Osteoblast (primary cell): ENCODE results near the gene B4GALT5. TPM values are rescaled to one million over a fixed set of nuclear protein-coding genes. Genes with fewer than 3 reads are reported as not detected.

Experiments
- DNase-seq: peaks from one replicate; pipeline ENCODE4 v3.0.0; 2011; ENCODE audit warnings: low spot score, mixed read lengths; ENCODE audit not compliant: insufficient read length; ENCODE audit errors: missing footprints
- H2AFZ ChIP-seq: 2 replicates; pipeline ENCODE4 v1.6.0; 2011; ENCODE audit warnings: mild to moderate bottlenecking, low read length
- H3K27ac ChIP-seq: 2 replicates; pipeline ENCODE4 v1.5.1; 2011; ENCODE audit warnings: mild to moderate bottlenecking, low read depth, low read length, moderate library complexity
- H3K27me3 ChIP-seq: 2 replicates; pipeline ENCODE4 v1.6.0; 2012; ENCODE audit warnings: mild to moderate bottlenecking, control low read depth, inconsistent platforms, low read length, moderate library complexity; ENCODE audit not compliant: insufficient read depth
- H3K36me3 ChIP-seq: 2 replicates; pipeline ENCODE4 v1.5.1; 2011; ENCODE audit warnings: mild to moderate bottlenecking, low read length, control low read depth, moderate library complexity; ENCODE audit not compliant: insufficient read depth
- H3K4me1 ChIP-seq: 2 replicates; pipeline ENCODE4 v1.5.1; 2011; ENCODE audit warnings: mild to moderate bottlenecking, low read length, control low read depth, moderate library complexity; ENCODE audit not compliant: insufficient read depth
- H3K4me2 ChIP-seq: 2 replicates; pipeline ENCODE4 v1.6.0; 2011; ENCODE audit warnings: mild to moderate bottlenecking, low read length; ENCODE audit not compliant: insufficient read depth
- H3K4me3 ChIP-seq: fragments of 200-600 bp; sonication (generic); 3 replicates; pipeline ENCODE4 v1.5.1; 2012; ENCODE audit warnings: mild to moderate bottlenecking, low read length, inconsistent platforms; ENCODE audit not compliant: insufficient read depth
- H3K79me2 ChIP-seq: 2 replicates; pipeline ENCODE4 v1.6.0; 2012; ENCODE audit warnings: mild to moderate bottlenecking, low read length, control low read depth, inconsistent platforms; ENCODE audit not compliant: insufficient read depth
- H3K9me3 ChIP-seq: 2 replicates; pipeline ENCODE4 v1.5.1; 2011; ENCODE audit warnings: low read depth, low read length, control low read depth
- H4K20me1 ChIP-seq: 2 replicates; pipeline ENCODE4 v1.6.0; 2012; ENCODE audit warnings: mild to moderate bottlenecking, low read length, control low read depth; ENCODE audit not compliant: insufficient read depth
- CTCF ChIP-seq: IDR thresholded peaks from 2 replicates; pipeline ENCODE4 v1.5.1; 2011; ENCODE audit warnings: mild to moderate bottlenecking, low read depth, low read length, moderate library complexity; ENCODE audit errors: extremely low read depth
- total RNA-seq: library from RNA; depleted of rRNA; stranded (reverse); fragments of >200 nt; gene quantifications from 2 replicates; pipeline ENCODE4 v1.2.3, GENCODE V29; 2012

B4GALT5 gene
- total RNA-seq, 1 donor: 35.8 TPM

GRCh38 chr20:49666911-49667310 is 46.8 kb downstream of the B4GALT5 start:
- Histone ChIP-seq H3K79me2 (peaks cover 87% of the 10 kb centered on the region), H4K20me1 (peaks cover 52% of the 10 kb centered on the region), H3K4me3 (no peak overlapping the region), H2AFZ (no peak overlapping the region), H3K9me3 (no peaks in the 10 kb centered on the region), H3K4me1 (peaks cover 23% of the 10 kb centered on the region), H3K4me2 (no peak overlapping the region), H3K27ac (no peak overlapping the region), H3K27me3 (no peaks in the 10 kb centered on the region), H3K36me3 (no peaks in the 10 kb centered on the region)
- TF ChIP-seq CTCF: no peak
- no peak for DNase-seq

DNA sequence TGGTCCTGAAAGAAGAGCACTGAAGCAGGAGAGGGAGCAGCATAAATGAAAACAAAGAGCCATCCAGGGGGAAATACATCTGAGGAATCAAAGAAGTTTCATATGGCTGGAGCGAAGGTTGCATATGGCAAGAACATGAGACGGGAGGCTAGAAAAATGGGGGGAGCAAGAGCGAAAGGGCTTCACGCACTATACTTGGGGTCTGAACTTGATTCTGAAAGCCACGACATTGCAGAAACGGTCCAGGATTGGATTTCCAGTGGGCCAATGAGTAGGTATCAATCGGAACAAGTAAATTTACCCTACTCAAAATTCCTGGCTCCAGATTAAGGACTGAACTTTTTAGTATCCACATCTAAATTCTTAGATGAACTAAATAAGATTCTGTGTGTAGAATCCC is 47.9 kb downstream of the B4GALT5 start:
- no peak for TF ChIP-seq CTCF
- H3K9me3 ChIP-seq: no peaks in the 10 kb centered on the region
- no peak overlapping the region for H3K27ac ChIP-seq
- H3K4me1 ChIP-seq: peaks cover 19% of the 10 kb centered on the region
- no peak for DNase-seq
- H3K4me3 ChIP-seq: no peak overlapping the region
- peaks cover 59% of the 10 kb centered on the region for H4K20me1 ChIP-seq
- no peaks in the 10 kb centered on the region for H3K27me3 ChIP-seq
- H3K36me3 ChIP-seq: no peaks in the 10 kb centered on the region
- H3K4me2 ChIP-seq: no peak overlapping the region
- H3K79me2 ChIP-seq: peaks cover 87% of the 10 kb centered on the region
- no peak overlapping the region for H2AFZ ChIP-seq

GRCh38 chr20:49664612-49665313 is 48.9 kb downstream of the B4GALT5 start:
- Histone ChIP-seq H3K27ac (no peak overlapping the region), H3K4me1 (peaks cover 10% of the 10 kb centered on the region), H3K27me3 (no peaks in the 10 kb centered on the region), H2AFZ (no peak overlapping the region), H3K4me2 (no peak overlapping the region), H3K9me3 (no peaks in the 10 kb centered on the region), H3K79me2 (peaks cover 91% of the 10 kb centered on the region), H4K20me1 (peaks cover 63% of the 10 kb centered on the region), H3K4me3 (no peak overlapping the region), H3K36me3 (no peaks in the 10 kb centered on the region)
- DNase-seq: no peak
- TF ChIP-seq CTCF: no peak

DNA sequence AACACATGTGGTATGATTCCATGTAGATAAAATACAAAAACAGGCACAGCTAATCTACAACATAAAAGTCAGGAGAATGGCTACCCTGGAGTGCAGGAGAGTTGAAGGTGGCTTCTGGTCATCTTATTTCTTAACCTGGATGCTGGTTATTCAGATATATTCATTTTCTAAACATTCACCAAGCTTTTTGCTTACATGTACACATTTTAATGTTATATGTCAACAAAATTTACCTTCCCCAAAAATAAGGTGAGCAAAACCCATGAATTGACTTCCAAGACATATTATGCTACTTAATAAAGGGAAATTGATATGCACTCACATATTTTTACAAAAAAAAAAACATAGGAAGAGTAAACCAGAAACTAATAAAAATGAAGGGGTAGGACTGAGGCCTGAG is 50.6 kb downstream of the B4GALT5 start:
- H3K27me3 ChIP-seq: no peaks in the 10 kb centered on the region
- H3K79me2 ChIP-seq: peaks cover 95% of the 10 kb centered on the region
- H3K4me3 ChIP-seq: no peak overlapping the region
- no peak for TF ChIP-seq CTCF
- no peak overlapping the region for H2AFZ ChIP-seq
- peaks cover 65% of the 10 kb centered on the region for H4K20me1 ChIP-seq
- DNase-seq: no peak
- H3K27ac ChIP-seq: no peak overlapping the region
- H3K4me1 ChIP-seq: peaks cover 15% of the 10 kb centered on the region
- H3K9me3 ChIP-seq: no peaks in the 10 kb centered on the region
- no peak overlapping the region for H3K4me2 ChIP-seq
- no peaks in the 10 kb centered on the region for H3K36me3 ChIP-seq
